Measurements from ENCODE around the gene HECTD2.

- TF ChIP-seq CTCF (IDR thresholded peaks at IDR 0.05) (no peak), ZFX (IDR thresholded peaks at IDR 0.05; ENCODE audit: borderline replicate concordance) (no peak)
Measured at GRCh38 chr10:91410638-91411371, 661 bp downstream of the HECTD2 start.
